Prostate gland (tissue), 2 donors: ENCODE measurements around the gene BCAS3.

Experiments used
- POLR2A ChIP-seq: fragments of 450-650 bp; IDR thresholded peaks from one replicate; pipeline ENCODE4 v1.6.1; 2016; ENCODE audit warnings: antibody characterized with exemption, mild to moderate bottlenecking
- POLR2AphosphoS5 ChIP-seq: sonication (generic); formaldehyde crosslinking; IDR thresholded peaks from one replicate; pipeline ENCODE4 v1.6.1; 2017; ENCODE audit warnings: antibody characterized with exemption
- TF ChIP-seq, protein P1 (sequence below), 4 experiments: fragments of 200-600 bp in 2 of 4; fragments of 450-650 bp in 2 of 4; sonication (generic) in 2 of 4; IDR thresholded peaks; 1 replicate in 3 of 4; 2 replicates in 1 of 4; pipeline ENCODE4 v1.5.1; 2016 to 2019; ENCODE audit warnings: antibody characterized with exemption in 4 of 4, mild to moderate bottlenecking in 2 of 4, moderate library complexity in 2 of 4

DNA sequence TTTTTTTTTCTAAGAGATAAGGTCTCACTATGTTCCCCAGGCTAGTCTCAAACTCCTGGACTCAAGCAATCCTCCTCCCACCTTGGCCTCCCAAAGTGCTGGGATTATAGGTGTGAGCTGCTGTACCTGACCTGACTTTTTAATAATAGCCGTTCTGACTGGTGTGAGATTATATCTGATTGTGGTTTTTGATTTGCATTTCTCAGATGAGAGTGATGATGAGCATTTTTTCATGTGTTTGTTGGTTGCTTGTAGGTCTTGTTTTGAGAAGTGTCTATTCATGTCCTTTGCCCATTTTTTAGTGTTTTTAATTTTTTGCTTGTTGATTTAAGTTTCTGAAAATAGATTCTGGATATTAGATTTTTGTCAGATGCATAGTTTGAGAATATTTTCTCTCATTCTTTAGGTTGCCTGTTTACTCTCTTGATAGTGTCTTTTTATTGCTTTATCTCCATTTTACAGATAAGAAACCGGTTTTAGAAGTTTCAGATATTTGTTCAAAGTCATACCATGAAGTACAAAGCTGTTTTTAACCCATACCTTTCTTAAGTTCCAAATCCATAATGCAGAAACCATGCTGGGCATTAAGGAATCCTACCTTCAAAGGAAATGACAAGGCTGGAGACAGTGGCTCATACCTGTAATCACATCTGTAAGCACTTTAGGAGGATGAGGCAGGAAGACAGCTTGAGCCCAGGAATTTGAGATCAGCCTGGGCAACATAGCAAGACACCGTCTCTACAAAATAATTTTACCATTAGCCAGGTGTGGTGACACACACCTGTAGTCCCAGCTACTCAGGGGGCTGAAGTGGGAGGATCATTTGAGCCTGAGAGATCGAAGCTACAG is 553.5 kb downstream of the BCAS3 start:
- TF ChIP-seq POLR2A (no peak), POLR2AphosphoS5 (no peak)
- TF ChIP-seq, protein P1, sequence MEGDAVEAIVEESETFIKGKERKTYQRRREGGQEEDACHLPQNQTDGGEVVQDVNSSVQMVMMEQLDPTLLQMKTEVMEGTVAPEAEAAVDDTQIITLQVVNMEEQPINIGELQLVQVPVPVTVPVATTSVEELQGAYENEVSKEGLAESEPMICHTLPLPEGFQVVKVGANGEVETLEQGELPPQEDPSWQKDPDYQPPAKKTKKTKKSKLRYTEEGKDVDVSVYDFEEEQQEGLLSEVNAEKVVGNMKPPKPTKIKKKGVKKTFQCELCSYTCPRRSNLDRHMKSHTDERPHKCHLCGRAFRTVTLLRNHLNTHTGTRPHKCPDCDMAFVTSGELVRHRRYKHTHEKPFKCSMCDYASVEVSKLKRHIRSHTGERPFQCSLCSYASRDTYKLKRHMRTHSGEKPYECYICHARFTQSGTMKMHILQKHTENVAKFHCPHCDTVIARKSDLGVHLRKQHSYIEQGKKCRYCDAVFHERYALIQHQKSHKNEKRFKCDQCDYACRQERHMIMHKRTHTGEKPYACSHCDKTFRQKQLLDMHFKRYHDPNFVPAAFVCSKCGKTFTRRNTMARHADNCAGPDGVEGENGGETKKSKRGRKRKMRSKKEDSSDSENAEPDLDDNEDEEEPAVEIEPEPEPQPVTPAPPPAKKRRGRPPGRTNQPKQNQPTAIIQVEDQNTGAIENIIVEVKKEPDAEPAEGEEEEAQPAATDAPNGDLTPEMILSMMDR (IDR thresholded peaks at IDR 0.05), result no peak
